ENCODE measurements around the gene CACFD1.

DNA sequence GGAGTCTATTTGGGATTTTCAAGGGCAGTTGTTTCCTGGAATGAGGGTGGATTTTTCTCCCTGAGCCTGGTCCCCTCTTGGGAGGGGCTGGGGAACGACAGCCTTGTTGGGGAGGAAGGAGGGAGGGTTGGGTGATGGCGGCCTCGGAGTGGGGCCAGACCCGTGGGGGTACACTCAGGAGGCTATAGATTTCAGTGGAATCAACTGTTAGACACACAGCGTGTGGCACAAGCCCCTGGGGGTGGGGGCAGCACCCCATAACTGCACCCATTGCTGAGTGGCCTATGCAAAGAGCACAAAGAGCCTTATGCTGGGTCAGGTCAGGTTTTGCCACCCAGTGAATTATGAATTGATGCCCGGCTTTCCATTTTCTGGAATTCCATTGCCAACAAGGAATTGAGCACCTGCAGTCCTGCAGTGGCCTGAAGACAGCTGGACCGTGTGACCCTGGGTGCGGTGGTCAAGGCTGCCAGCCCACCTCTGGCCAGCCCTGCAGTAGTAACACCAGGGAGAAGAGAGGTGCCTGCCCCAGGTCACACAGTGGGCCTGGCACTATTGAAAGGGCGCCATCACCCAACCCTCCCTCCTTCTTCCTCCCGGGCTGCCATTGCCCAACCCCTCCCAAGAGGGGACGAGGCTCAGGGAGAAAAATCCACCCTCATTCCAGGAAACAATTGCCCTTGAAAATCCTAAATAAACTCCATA is 56.6 kb downstream of the CACFD1 start:
- TF ChIP-seq, protein P1, sequence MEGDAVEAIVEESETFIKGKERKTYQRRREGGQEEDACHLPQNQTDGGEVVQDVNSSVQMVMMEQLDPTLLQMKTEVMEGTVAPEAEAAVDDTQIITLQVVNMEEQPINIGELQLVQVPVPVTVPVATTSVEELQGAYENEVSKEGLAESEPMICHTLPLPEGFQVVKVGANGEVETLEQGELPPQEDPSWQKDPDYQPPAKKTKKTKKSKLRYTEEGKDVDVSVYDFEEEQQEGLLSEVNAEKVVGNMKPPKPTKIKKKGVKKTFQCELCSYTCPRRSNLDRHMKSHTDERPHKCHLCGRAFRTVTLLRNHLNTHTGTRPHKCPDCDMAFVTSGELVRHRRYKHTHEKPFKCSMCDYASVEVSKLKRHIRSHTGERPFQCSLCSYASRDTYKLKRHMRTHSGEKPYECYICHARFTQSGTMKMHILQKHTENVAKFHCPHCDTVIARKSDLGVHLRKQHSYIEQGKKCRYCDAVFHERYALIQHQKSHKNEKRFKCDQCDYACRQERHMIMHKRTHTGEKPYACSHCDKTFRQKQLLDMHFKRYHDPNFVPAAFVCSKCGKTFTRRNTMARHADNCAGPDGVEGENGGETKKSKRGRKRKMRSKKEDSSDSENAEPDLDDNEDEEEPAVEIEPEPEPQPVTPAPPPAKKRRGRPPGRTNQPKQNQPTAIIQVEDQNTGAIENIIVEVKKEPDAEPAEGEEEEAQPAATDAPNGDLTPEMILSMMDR (IDR thresholded peaks at IDR 0.05): no peak
- TF ChIP-seq POLR2A (IDR thresholded peaks at IDR 0.05): no peak

All from adrenal gland (tissue), 5 donors.